Activated CD8-positive, alpha-beta memory T cell treated with anti-CD3 and anti-CD28 coated beads, Interleukin-2, amount 50 U/mL, for 24 hours (primary cell): ENCODE data around the gene HIBADH.
"Not testable (repeated sequence)": the region's sequence is repeated elsewhere in the genome, so short reads cannot be mapped to it uniquely, and the experiment has no call there.

Source experiments
- DNase-seq: peaks from one replicate; pipeline ENCODE4 v3.0.0-alpha.2; 2020; ENCODE audit errors: extremely low read depth

HIBADH gene

DNA sequence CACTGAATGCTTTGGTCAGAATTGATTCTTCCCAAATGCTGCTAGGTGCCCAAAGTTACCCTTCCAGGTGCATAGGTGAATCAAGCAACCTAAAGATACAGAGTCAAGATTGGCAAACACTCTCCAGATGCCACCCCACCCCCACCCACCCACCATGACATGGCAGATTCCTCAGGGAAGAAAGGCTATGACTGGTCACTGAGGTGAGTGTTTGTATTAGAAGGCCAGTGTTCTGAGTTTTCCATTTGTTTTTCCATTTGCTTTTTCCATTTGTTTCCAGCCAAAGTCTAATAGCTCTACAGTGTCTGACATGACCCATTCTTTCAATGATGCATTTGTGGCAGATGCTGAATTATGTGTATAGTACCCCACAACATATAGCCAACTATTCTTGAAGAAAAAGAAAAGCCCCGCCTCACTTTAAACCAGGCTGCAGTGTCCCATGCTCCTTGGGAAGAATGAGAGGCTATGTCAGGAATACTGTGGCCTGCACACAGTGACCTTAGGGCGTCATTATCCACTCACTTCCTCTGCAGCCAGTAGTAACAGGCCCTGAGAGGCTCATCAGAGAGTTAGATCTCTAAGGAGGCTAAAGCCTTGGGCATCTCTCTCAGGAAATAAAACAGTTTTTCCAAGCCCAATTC is 16.1 kb upstream of the HIBADH start:
- no peak for DNase-seq

DNA sequence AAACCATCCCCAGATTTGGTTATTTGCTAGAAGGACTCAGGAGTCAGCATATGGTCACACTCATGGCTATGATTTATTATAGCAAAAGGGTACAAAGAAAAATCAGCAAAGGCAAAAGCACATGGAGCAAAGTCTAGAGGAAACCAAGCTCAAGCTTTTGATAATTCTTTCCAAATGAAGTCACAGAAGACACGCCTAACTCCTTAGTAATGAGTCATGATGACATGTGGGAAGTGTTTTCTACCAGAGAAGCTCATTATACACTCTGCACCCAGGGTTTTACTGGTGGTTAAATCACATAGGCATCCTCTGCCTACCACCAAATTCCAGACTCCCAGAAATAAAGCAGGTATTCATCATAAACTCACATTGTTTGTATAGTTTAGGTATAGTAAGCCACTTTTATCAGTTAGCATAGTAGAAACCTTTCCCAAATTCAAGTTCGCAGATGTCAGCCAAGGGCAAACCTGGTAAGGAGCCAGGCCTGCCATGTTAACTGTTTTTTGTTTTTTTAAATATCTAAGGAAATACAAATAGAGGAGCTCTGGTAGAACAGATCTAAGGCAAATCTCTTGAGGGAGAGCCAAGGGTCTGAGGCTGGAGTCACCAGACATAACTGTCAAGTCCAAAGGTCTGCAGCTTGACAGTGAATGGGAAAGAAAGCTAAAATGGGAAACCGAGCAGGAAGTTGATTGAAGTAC is 15.4 kb upstream of the HIBADH start:
- no peak for DNase-seq

DNA sequence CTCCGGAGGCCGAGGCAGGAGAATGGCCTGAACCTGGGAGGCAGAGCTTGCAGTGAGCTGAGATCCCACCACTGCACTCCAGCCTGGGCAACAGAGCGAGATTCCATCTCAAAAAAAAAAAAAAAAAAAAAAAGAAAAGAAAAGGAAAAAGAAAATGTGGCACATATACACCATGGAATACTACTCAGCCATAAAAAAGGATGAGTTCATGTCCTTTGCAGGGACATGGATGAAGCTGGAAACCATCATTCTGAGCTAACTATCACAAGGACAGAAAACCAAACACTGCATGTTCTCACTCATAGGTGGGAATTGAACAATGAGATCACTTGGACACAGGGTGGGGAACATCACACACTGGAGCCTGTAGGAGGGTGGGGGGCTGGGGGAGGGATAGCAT is 11.4 kb upstream of the HIBADH start:
- not testable (repeated sequence) for DNase-seq

DNA sequence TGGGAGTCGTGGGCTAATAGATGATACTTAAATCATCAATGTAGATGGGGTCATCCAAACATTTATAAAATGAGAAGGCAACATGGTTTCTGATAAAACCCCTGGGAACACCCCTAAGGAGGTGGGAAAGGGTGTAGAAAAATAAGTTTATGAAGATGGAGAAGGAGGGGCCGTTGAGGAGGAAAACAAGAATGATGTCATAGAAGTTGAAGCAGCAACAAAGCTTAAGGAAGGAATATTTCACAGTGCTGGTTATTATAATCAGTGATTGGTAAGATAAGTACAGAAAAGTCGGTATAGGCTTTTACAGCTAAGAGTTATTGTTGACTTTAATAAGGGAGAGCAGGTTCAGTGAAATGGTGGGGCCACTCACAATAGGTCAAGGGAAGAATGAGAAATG is 9.0 kb upstream of the HIBADH start:
- DNase-seq: no peak

DNA sequence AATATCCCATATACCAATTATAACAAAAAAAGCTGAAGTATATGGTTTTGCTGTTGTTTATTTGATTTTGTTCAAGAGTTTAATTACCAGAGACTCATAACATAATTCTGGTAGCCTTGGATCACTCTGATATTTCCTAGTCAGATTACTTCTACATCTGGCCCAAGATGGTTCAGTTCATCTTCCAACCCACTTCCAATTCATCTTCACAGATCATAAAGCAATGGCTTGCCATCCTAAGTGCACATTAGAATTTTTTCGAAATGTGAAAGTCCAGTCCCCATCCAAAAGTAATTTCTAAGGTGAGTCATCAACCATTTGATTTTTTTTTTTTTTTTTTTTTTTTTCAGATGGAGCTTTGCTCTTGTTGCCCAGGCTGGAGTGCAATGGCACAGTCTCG is 8.0 kb upstream of the HIBADH start:
- DNase-seq: no peak

DNA sequence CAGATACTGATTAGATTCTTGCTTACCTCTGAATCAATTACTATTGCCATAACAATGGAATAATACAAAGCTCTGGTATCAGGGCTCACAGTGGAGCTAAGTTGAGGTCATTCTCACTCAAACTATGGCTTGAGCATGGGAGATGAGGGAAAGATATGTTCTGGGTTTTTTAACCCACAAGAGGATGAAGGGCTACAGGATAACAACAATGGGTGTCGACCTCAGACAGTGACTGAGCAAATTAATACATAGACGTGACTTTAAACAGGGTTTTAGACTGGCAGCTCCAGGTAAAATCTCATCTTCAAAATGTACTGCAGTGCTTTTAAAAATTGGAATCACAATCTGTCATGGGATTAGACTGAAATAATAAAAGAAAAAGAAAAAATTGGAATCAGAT is 7.5 kb upstream of the HIBADH start:
- no peak for DNase-seq

DNA sequence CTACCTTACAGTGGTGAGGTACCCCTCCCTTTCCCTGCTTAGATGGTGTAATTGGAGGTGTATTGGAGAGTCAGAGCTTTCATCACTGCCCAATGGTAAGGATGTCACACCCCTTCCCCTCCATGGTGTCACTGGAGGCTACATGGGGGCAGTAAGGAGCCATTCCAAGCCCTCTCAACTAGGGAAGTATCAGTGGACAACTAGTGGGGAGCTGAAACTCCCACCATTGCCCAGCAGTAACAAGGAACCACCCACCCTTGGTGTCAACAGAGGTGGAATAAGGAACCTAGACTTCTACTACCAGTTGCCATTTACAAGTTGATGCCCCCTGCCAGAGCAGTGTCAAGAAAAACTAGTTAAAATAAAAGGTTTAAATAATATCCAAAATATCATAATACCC is 2.8 kb upstream of the HIBADH start:
- no peak for DNase-seq

DNA sequence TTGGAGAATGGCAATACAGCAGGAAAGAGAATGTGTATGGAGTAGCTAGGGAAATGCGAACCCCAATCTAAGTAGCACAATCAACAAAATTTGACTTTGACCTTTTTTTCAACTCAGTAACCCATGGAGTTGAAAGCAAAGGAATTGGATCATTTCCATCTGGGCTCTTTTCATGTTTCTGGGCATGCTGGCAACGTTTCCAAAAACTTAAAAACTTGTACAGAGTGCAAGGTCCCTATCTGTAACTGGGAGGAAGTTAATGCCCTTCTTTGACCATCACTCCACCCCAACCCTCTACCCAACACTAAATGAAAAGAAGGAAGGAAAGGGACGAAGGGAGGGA is 1.3 kb upstream of the HIBADH start:
- DNase-seq: no peak

DNA sequence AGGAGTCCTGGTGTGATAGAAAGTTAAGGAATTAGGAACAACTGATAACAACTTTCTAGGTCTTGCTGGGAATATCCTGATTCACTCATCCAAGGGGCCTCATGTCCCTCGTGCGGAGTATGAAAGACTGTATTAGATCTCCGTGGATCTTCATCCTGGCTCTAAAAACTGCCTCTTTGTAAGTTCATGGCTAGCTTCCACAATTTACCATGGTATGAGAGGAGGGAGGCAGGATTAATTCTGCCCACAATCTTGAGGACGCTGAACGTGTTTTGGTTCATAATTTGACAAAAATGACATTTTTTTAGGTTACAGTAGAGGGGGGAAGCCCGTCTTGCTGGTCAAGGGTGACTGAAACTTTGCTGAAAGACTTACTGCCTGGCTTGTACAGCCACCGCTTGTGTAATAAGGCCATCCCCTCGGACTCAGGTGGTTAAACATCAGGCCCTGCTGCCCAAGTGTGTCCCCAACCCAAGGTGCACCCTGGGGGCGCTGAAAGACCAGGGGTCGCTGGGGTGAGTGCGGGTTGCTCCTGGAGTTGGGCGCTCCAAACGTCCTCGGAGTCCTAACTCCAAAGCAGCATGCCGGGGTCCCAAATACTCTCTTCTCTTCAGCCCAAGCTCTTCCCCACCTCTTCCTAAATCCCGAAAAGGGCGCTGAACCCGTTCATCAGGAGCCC is 733 bp downstream of the HIBADH start:
- DNase-seq: no peak

DNA sequence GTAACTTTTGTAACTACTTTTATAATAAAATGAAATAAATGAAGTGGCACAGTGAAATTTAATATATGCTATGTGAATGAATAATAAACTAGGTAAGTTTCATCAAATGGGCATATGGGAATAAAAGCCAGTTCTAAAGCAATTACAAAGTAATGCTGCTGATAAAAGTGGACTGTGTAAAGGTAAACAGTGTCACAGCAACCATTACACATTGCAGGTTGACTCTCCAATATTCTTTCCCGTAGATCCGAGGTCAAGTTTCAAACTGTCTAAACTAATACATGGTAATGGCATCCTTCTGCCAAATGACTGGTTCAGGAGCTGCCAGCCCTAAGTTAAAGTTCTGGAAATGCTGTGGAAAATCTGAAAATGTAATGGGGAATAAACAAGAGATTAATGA is 6.0 kb downstream of the HIBADH start:
- no peak for DNase-seq

DNA sequence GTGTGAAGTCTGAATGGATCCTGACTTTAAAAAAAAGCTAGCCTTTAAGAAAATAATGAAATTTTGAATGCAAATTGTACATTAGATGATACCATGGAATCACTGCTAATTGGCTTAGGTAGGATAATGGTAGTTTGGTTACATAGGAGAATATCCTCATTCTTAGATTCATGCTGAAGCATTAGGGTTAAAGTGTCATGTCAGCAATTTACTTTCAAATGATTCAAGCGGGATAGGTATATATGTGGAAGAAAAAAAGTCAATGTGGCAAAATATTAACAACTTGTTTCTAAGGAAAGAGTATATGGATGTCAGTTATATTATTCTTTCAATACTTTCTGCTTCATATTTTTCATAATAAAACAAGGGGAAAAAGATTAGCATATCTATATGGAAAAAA is 7.5 kb downstream of the HIBADH start:
- no peak for DNase-seq

DNA sequence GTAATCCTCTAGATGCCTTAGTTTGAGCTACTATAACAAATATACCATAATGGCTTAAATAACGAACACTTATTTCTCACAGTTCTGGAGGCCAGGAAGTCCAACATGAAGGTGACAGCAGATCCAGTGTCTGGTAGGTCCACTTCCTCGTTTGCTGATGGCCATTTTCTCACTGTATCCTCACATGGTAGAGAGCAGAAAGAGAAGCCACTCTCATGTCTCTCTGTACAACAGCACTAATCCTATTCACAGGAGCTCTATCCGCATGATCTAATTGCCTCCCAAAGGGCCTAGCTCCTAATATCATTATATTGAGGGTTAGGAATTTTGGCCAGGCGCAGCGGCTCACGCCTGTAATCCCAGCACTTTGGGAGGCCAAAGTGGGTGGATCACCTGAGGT is 10.2 kb downstream of the HIBADH start:
- no peak for DNase-seq

DNA sequence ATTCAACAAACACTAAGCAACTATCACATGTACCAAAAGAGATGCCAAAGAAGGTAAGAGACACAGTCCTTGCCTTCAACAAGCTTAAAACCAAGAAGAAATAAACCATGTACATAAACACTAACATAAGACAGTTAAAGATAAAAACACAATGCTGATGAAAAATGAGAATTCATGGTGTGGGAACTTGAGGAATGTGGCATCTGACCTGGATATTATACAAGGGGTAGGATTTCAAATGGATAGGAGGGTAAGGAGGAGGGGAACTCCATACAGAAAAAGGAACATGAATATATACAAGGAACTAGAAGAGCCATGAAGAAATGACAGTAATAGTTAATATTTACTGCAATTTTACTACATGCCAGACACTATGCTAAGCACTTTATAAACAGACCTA is 11.0 kb downstream of the HIBADH start:
- no peak for DNase-seq

DNA sequence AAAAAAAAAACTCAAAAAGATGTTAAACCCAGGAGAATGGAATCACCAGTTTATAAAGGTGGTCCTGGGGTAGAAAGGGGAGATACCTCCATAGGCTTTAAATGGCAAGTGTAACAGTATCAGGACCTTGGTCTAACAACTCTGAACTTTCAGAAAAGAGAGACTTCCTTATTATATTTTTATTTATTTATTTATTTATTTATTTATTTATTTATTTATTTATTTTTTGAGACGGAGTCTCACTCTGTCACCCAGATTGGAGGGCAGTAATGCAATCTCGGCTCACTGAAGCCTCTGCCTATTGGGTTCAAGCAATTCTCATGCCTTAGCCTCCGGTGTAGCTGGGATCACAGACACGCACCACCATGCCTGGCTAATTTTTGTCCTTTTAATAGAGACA is 12.4 kb downstream of the HIBADH start:
- DNase-seq: no peak

DNA sequence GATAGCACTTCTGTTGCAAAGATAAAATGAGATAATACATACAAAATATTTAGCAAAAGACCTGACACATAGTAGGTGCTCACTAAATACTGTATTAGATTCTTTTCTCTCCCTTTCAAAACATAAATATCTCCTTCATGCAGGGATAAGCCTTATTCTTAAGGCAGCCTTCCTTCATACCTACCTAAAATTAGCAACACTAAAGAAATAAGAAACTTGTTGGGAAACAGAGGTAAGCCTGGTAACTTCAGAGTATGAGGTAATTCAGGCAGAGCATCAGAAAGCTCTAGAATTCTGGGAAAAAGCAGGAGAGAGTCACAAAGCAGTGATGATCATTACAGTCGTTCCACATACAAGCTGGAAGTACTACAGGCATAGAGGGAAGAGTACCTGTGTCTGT is 15.2 kb downstream of the HIBADH start:
- DNase-seq: no peak

DNA sequence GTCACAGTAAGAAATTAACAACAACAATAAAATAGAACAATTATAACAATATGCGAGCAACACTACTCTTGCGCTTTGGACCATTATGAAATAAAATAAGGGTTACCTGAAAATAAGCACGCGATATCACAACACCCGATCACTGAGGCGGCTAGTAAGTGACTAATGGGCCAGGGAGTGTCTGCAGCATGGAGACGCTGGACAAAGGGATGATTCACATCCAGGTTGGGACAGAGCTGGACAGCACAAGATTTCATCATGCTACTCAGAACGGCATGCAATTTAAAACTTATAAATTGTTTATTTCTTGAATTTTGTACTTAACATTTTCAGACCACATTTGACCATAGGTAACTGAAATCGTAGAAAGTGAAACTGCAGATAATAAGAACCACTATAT is 15.6 kb downstream of the HIBADH start:
- no peak for DNase-seq

DNA sequence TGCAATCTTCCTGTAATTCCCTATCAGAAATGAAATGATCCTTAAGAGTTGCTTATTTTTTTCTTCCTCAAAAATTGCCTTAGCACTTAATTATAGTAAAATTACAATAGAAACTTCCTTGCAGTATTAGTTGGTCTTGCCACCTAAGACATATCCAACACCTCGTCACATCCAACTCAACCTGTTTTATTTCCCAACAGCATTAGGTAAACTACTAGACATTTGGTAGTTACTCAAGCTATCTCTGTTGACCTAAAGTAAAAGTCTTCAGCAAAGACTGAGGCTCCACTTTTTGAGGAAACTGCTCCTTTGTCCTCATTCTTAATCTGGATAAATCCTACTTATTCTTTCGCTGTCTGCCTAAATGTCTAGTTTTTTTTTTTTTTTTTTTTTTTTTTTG is 20.4 kb downstream of the HIBADH start:
- no peak for DNase-seq

DNA sequence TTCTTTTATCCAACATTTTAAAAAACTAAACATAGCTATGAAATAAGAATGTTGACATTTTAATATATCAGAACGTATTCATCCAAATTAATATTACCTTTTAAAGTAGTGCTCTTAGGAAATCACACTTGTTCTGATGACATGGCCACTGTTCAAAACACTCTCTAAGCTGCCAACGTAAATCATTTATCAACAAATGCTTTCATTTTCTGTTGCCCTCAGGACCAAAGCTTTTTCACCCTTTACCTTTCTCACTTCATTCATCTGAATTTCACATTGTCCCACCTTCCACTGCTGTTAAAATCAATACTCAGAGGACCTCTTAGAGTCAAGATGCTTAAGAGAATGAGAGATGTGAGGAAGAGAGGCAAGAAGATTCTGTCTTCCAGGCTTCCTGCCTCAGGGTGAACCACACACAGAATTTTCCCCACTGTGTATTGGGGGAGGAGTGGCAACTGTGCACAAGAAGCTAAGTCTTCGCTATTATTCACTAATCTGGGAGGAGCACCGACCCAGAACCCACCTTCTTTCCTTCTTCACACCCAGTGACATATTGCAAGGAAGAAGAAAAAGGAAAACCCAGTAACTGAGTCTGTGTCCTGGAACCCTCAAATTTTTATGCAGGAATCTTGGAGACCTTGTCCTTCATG is 21.0 kb downstream of the HIBADH start:
- DNase-seq: no peak

DNA sequence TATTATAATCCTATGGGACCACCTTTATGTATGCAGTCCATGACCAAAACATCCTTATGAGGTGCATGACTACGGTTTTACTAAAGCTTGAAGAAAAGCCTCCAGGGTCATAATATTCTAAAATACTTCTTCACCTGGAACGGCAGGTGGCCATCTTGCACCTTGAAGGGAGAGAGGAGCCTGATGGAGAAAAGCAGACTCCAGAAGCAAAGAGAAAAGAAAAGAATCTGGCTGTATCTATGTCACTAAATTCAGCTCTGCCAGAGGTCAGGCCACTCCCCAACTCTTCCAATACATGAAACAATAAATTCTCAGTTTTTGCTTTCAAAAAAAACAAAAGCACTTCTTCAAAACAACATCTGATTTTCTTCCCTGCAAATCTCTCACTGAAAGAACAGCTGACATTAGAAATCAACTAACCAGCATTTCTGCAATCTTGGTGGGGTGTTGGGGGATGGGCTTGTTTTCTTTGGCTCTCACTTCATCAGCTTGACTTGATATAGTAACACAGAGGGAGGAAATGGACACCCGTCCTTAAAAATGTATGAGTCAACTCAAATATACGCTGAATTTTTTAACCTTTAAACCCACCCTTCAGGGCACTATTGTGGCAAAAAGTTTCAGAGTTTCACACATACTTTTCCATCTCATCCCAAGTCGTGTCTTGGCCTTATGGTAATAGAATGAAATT is 21.7 kb downstream of the HIBADH start:
- no peak for DNase-seq

DNA sequence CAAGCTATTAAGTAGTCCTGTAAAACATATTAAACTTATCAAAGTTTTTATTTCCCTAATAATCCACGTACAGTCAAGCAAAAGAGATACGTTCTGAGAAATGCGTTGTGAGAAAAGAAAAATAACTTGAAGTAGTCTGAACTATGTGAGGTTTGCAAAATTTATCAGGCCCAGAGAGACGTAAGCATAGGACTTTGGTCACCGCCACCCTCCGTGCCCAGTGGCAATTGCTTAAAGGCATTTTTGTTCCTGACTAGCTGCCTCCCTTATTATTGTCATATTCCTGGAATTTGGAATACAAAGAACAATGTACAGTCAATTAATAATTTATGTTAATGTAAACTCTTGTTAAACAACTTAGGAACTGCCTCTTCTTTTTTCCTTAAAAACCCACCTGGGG is 22.8 kb downstream of the HIBADH start:
- DNase-seq: no peak

DNA sequence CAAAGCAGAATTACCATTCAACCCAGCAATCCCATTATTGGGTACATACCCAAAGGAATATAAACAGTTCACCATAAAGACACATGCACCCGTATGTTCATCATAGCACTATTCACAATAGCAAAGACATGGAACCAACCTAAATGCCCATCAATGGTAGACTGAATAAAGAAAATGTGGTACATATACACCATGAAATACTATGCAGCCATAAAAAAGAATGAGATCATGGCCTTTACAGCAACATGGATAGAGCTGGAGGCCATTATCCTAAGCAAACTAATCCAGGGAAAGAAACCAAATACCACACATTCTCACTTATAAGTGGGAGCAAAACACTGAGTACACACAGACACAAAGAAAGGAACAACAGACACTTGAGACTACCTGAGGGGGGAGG is 23.6 kb downstream of the HIBADH start:
- not testable (repeated sequence) for DNase-seq

DNA sequence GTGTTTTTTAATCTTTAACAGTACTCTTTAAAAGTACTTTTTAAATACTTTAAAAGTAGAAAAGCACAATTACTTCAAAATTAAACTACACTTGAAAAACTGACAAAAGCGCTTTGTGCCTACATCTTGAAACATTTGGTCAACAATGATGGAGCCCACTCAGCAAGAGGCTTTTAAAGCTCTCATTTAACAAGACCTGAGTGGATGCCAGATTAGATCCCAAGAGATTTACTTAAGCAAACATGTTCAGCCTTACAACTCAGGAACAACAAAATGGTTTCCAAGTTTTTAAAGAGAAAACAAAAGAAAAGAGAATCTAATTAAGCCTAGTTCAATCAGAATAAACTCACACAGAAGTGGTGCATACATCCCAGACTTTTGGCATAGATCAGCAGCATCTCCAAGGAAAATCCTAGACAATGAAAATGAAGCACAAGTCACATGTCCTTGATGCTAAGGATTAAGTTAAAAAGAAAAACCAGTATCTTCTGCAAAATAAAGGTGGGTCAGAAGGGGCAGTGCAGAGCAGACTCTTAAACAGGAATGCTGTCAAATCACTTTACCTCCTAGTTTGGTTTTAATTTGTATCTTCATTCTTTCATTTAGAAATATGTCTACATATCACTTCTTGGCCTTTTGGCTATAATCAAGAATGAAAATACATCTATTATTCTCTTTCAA is 26.2 kb downstream of the HIBADH start:
- no peak for DNase-seq
